HL-60 (cell line): ENCODE data around the gene PROSER2.

Experiments
- DNase-seq, 2 experiments: peaks; one replicate each; pipeline ENCODE4 v3.0.0-alpha.2; 2010 to 2020; ENCODE audit warnings: low read depth in 1 of 2, low spot score in 1 of 2
- H3K27ac ChIP-seq: fragments of 250-450 bp; sonication (Bioruptor Pico); replicated peaks from 2 replicates; pipeline ENCODE4 v1.5.1; 2020; ENCODE audit warnings: mild to moderate bottlenecking, moderate library complexity
- H3K27me3 ChIP-seq: fragments of 250-450 bp; sonication (Bioruptor Pico); 2 replicates; pipeline ENCODE4 v1.5.1; 2021; ENCODE audit warnings: mild to moderate bottlenecking, moderate library complexity; ENCODE audit not compliant: insufficient read depth, poor library complexity, severe bottlenecking
- H3K4me3 ChIP-seq: replicated peaks from 2 replicates; pipeline ENCODE4 v1.5.1; 2011; ENCODE audit warnings: mild to moderate bottlenecking, control low read depth, low read length; ENCODE audit not compliant: insufficient read depth
- CTCF ChIP-seq: IDR thresholded peaks from one replicate; pipeline ENCODE4 v1.5.1; 2011; ENCODE audit warnings: low read length, control low read depth, inconsistent platforms; ENCODE audit not compliant: insufficient read depth
- GABPA ChIP-seq: IDR thresholded peaks from 2 replicates; pipeline ENCODE4 v1.6.1; 2012; ENCODE audit warnings: low read depth
- POLR2AphosphoS5 ChIP-seq: IDR thresholded peaks from 2 replicates; pipeline ENCODE4 v1.6.1; 2012; ENCODE audit warnings: low read depth
- SPI1 ChIP-seq: IDR thresholded peaks from 2 replicates; pipeline ENCODE4 v1.6.1; 2012; ENCODE audit warnings: low read depth, mild to moderate bottlenecking, borderline replicate concordance
- TF ChIP-seq, protein P1 (sequence below): IDR thresholded peaks from 2 replicates; pipeline ENCODE4 v1.6.1; 2012; ENCODE audit warnings: low read depth; ENCODE audit not compliant: insufficient replicate concordance

The PROSER2 gene

GRCh38 chr10:11861811-11862428 is 38.8 kb downstream of the PROSER2 start:
- H3K4me3 ChIP-seq, result no peak overlapping the region
- no peak overlapping the region for H3K27ac ChIP-seq
- H3K27me3 ChIP-seq, result no peaks in the 10 kb centered on the region
- DNase-seq, result no peak
- TF ChIP-seq SPI1 (no peak), POLR2AphosphoS5 (no peak), CTCF (no peak)

DNA sequence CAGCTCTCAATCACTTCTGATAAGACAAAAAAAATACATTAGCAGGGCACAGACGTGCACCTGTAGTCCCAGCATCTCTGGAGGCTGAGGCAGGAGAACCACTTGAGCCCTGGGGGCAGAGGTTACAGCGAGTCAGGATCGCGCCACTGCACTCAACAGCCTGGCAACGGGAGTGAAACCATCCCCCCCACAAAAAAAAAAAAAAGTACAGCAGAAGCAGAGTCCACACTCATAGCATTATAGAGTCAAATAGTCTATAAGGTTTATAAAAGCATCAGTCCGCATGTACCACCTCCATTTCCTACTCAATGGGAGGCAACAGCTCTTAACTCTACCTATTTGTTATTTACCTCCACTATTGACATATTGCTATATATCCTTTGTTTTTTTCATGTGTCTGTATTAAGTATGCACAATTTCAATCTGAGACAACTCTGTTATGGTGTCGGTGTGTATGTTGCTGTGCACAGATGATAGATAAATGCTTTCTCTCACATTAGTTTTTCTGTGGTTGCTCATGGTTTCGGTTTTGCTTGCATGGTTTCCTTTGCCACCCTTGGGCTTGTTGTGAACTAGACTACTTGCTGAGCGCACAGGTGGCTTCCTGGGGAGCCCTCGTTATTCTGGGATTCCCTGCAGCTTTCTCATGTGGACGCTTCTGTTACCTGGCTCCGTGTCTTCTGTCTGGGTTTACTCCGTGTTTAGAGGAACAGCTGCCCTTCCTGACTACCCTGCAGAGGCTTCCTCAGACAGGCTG is 40.4 kb downstream of the PROSER2 start:
- H3K27me3 ChIP-seq, result no peaks in the 10 kb centered on the region
- no peak overlapping the region for H3K27ac ChIP-seq
- DNase-seq, result no peak
- TF ChIP-seq SPI1 (no peak), CTCF (no peak), GABPA (no peak), POLR2AphosphoS5 (no peak)
- TF ChIP-seq, protein P1, sequence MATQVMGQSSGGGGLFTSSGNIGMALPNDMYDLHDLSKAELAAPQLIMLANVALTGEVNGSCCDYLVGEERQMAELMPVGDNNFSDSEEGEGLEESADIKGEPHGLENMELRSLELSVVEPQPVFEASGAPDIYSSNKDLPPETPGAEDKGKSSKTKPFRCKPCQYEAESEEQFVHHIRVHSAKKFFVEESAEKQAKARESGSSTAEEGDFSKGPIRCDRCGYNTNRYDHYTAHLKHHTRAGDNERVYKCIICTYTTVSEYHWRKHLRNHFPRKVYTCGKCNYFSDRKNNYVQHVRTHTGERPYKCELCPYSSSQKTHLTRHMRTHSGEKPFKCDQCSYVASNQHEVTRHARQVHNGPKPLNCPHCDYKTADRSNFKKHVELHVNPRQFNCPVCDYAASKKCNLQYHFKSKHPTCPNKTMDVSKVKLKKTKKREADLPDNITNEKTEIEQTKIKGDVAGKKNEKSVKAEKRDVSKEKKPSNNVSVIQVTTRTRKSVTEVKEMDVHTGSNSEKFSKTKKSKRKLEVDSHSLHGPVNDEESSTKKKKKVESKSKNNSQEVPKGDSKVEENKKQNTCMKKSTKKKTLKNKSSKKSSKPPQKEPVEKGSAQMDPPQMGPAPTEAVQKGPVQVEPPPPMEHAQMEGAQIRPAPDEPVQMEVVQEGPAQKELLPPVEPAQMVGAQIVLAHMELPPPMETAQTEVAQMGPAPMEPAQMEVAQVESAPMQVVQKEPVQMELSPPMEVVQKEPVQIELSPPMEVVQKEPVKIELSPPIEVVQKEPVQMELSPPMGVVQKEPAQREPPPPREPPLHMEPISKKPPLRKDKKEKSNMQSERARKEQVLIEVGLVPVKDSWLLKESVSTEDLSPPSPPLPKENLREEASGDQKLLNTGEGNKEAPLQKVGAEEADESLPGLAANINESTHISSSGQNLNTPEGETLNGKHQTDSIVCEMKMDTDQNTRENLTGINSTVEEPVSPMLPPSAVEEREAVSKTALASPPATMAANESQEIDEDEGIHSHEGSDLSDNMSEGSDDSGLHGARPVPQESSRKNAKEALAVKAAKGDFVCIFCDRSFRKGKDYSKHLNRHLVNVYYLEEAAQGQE, result no peak
- H3K4me3 ChIP-seq, result no peak overlapping the region

DNA sequence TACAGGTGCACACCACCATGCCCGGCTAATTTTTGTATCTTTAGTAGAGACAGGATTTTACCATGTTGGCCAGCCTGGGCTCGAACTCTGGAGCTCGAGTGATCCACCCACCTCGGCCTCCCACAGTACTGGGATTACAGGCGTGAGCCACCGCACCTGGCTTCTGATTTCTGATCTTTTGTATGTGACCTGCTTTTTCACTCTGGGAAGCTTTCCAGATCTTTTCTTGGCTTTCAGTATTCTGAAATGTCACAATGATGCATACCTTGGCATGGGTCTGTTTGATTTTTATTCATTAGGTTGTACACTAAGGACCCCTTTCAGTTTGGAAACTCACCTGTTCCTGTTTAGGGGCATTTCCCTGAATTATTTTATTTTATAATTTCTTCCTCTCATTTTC is 41.6 kb downstream of the PROSER2 start:
- Histone ChIP-seq H3K27ac (no peak overlapping the region), H3K4me3 (no peak overlapping the region), H3K27me3 (no peaks in the 10 kb centered on the region)
- DNase-seq, result no peak
- TF ChIP-seq POLR2AphosphoS5, result no peak
- no peak for TF ChIP-seq GABPA
- TF ChIP-seq CTCF, result no peak
- no peak for TF ChIP-seq SPI1
- TF ChIP-seq, protein P1, result no peak
